ENCODE measurements around the gene INO80D. TPM values are rescaled to one million over a fixed set of nuclear protein-coding genes. Genes with fewer than 3 reads are reported as not detected.

INO80D gene
- total RNA-seq, 2 donors from 2014 or later, result 27.6 to 35.2 TPM

GRCh38 chr2:206096876-206097275 lies 10.9 kb upstream of the INO80D start:
- peaks cover 1% of the 10 kb centered on the region for H3K36me3 Mint-ChIP-seq (ENCODE audit: low read depth)
- H3K4me3 ChIP-seq (ENCODE audit: low read length), result no peak overlapping the region
- no peaks in the 10 kb centered on the region for H3K9me3 Mint-ChIP-seq
- WGBS, 2 experiments (ENCODE audit: insufficient coverage in 1 of 2, insufficient read length in 1 of 2), result 92% methylated on average over 2 of the region's 2 CpGs; no CpG with 5 or more reads in 1 of the 2 experiments
- H3K27ac Mint-ChIP-seq, result peak overlapping the region; percentile 17
- H3K9me3 ChIP-seq (ENCODE audit: control insufficient read depth, low read length), result no peaks in the 10 kb centered on the region
- no peak for TF ChIP-seq CTCF (conservative IDR thresholded peaks at IDR 0.05)
- H3K27me3 Mint-ChIP-seq (ENCODE audit: insufficient read depth), result no peaks in the 10 kb centered on the region
- no peak overlapping the region for H3K9ac ChIP-seq (ENCODE audit: extremely low read depth, low read length, poor library complexity, severe bottlenecking)
- no peak overlapping the region for H3K27ac ChIP-seq (ENCODE audit: low read depth, low read length)
- DNase-seq, result no peak
- no peaks in the 10 kb centered on the region for H3K27me3 ChIP-seq (ENCODE audit: control insufficient read depth, insufficient read depth, low read length, poor library complexity, severe bottlenecking)
- peaks cover 9% of the 10 kb centered on the region for H3K4me1 ChIP-seq (ENCODE audit: control insufficient read depth, insufficient read depth, low read length)
- no peaks in the 10 kb centered on the region for H3K36me3 ChIP-seq (ENCODE audit: control insufficient read depth, insufficient read depth, low read length)
- peaks cover 14% of the 10 kb centered on the region for H3K4me1 Mint-ChIP-seq
- no peak overlapping the region for H3K4me3 Mint-ChIP-seq

- Histone ChIP-seq H3K4me3 (ENCODE audit: low read length) (no peak overlapping the region), H3K9me3 (ENCODE audit: control insufficient read depth, low read length) (no peaks in the 10 kb centered on the region), H3K27ac (ENCODE audit: low read depth, low read length) (no peak overlapping the region), H3K27me3 (ENCODE audit: control insufficient read depth, insufficient read depth, low read length, poor library complexity, severe bottlenecking) (no peaks in the 10 kb centered on the region), H3K9ac (ENCODE audit: extremely low read depth, low read length, poor library complexity, severe bottlenecking) (no peak overlapping the region), H3K4me1 (ENCODE audit: control insufficient read depth, insufficient read depth, low read length) (peaks cover 9% of the 10 kb centered on the region), H3K36me3 (ENCODE audit: control insufficient read depth, insufficient read depth, low read length) (peaks cover 2% of the 10 kb centered on the region)
- no peak for DNase-seq
- Mint-ChIP-seq H3K36me3 (ENCODE audit: low read depth) (peaks cover 1% of the 10 kb centered on the region), H3K27me3 (ENCODE audit: insufficient read depth) (no peaks in the 10 kb centered on the region), H3K9me3 (no peaks in the 10 kb centered on the region), H3K4me1 (peaks cover 14% of the 10 kb centered on the region), H3K27ac (no peak overlapping the region), H3K4me3 (no peak overlapping the region)
- WGBS, 2 experiments (ENCODE audit: insufficient coverage in 1 of 2, insufficient read length in 1 of 2), result 97 to 100% methylated on average over 2 to 3 of the region's 3 CpGs
- no peak for TF ChIP-seq CTCF (conservative IDR thresholded peaks at IDR 0.05)
Measured at GRCh38 chr2:206095536-206096332, 9.8 kb upstream of the INO80D start.

GRCh38 chr2:206092297-206092696 lies 6.3 kb upstream of the INO80D start:
- peaks cover 16% of the 10 kb centered on the region for H3K4me1 Mint-ChIP-seq
- Histone ChIP-seq H3K9me3 (ENCODE audit: control insufficient read depth, low read length) (peaks cover 9% of the 10 kb centered on the region), H3K27ac (ENCODE audit: low read depth, low read length) (no peak overlapping the region), H3K4me3 (ENCODE audit: low read length) (no peak overlapping the region), H3K36me3 (ENCODE audit: control insufficient read depth, insufficient read depth, low read length) (peaks cover 19% of the 10 kb centered on the region), H3K9ac (ENCODE audit: extremely low read depth, low read length, poor library complexity, severe bottlenecking) (no peak overlapping the region), H3K4me1 (ENCODE audit: control insufficient read depth, insufficient read depth, low read length) (peaks cover 9% of the 10 kb centered on the region), H3K27me3 (ENCODE audit: control insufficient read depth, insufficient read depth, low read length, poor library complexity, severe bottlenecking) (no peaks in the 10 kb centered on the region)
- no peak for DNase-seq
- peaks cover 8% of the 10 kb centered on the region for H3K9me3 Mint-ChIP-seq
- H3K36me3 Mint-ChIP-seq (ENCODE audit: low read depth), result peaks cover 17% of the 10 kb centered on the region
- no peak for TF ChIP-seq CTCF (conservative IDR thresholded peaks at IDR 0.05)
- no peak overlapping the region for H3K27ac Mint-ChIP-seq
- H3K27me3 Mint-ChIP-seq (ENCODE audit: insufficient read depth), result no peaks in the 10 kb centered on the region
- H3K4me3 Mint-ChIP-seq, result no peak overlapping the region
- WGBS, 2 experiments (ENCODE audit: insufficient coverage in 1 of 2, insufficient read length in 1 of 2), result 88 to 92% methylated on average over 1 to 2 of the region's 2 CpGs
